Ascending aorta (tissue), 2 donors: ENCODE measurements around the gene PAPPA. TPM values are rescaled to one million over a fixed set of nuclear protein-coding genes. Genes with fewer than 3 reads are reported as not detected.

ENCODE experiments used
- DNase-seq, 2 donors: peaks; one replicate each; pipeline ENCODE4 v3.0.0-alpha.2; 2019; ENCODE audit warnings: low spot score in 2 of 2
- H3K27ac ChIP-seq, 2 donors: fragments of 200-600 bp; sonication (generic); one replicate each; pipeline ENCODE4 v1.5.1; 2016 to 2017; ENCODE audit warnings: mild to moderate bottlenecking in 1 of 2
- H3K27me3 ChIP-seq: fragments of 200-600 bp; sonication (generic); one replicate; pipeline ENCODE4 v1.5.1; 2017
- H3K36me3 ChIP-seq, 2 donors: fragments of 200-600 bp; sonication (generic); one replicate each; pipeline ENCODE4 v1.5.1; 2016
- H3K4me1 ChIP-seq, 2 donors: fragments of 200-600 bp; sonication (generic); one replicate each; pipeline ENCODE4 v1.5.1; 2016 to 2017; ENCODE audit warnings: mild to moderate bottlenecking in 1 of 2
- H3K4me3 ChIP-seq, 2 donors: fragments of 200-600 bp; sonication (generic); one replicate each; pipeline ENCODE4 v1.5.1; 2016 to 2017; ENCODE audit warnings: mild to moderate bottlenecking in 1 of 2
- H3K9me3 ChIP-seq, 2 donors: fragments of 200-600 bp; sonication (generic); one replicate each; pipeline ENCODE4 v1.5.1; 2016
- CTCF ChIP-seq, 3 experiments: fragments of 200-600 bp in 2 of 3; fragments of 450-650 bp in 1 of 3; sonication (generic) in 2 of 3; IDR thresholded peaks; one replicate each; pipeline ENCODE4 v1.5.1; 2016 to 2019; ENCODE audit warnings: antibody characterized with exemption in 3 of 3, mild to moderate bottlenecking in 1 of 3, moderate library complexity in 1 of 3
- intact Hi-C: fragments of 100-400 bp; cut with DNase I; formaldehyde crosslinking; loops from one replicate; pipeline ENCODE4 v1.15.1; 2023
- total RNA-seq: library from RNA; depleted of rRNA; stranded (reverse); fragments of >200 nt; gene quantifications from one replicate; pipeline ENCODE4 v1.1.0, GENCODE V29; 2016

The PAPPA gene
- total RNA-seq, 1 donor from 2014 or later: 6.0 TPM

- H3K36me3 ChIP-seq: no peaks in the 10 kb centered on the region
- no peak overlapping the region for H3K27ac ChIP-seq
- DNase-seq: no peak
- H3K4me3 ChIP-seq: no peak overlapping the region
- no peaks in the 10 kb centered on the region for H3K9me3 ChIP-seq
- intact Hi-C loops: no loop called here
- no peak for TF ChIP-seq CTCF (IDR thresholded peaks at IDR 0.05)
- no peaks in the 10 kb centered on the region for H3K27me3 ChIP-seq
- no peaks in the 10 kb centered on the region for H3K4me1 ChIP-seq
These were observed 30.4 kb upstream of the PAPPA start for GRCh38 chr9:116123171-116123570.

- H3K4me3 ChIP-seq: no peak overlapping the region
- no peaks in the 10 kb centered on the region for H3K36me3 ChIP-seq
- intact Hi-C loops: no loop called here
- H3K27me3 ChIP-seq: no peaks in the 10 kb centered on the region
- no peak for DNase-seq
- TF ChIP-seq CTCF (IDR thresholded peaks at IDR 0.05): no peak
- no peaks in the 10 kb centered on the region for H3K4me1 ChIP-seq
- H3K27ac ChIP-seq: no peak overlapping the region
- no peaks in the 10 kb centered on the region for H3K9me3 ChIP-seq
These were observed 29.0 kb upstream of the PAPPA start for GRCh38 chr9:116124472-116125040.

GRCh38 chr9:116133163-116133562 is 20.4 kb upstream of the PAPPA start:
- no peaks in the 10 kb centered on the region for H3K4me1 ChIP-seq
- H3K4me3 ChIP-seq: no peak overlapping the region
- no peaks in the 10 kb centered on the region for H3K27me3 ChIP-seq
- no peaks in the 10 kb centered on the region for H3K9me3 ChIP-seq
- no peak overlapping the region for H3K27ac ChIP-seq
- TF ChIP-seq CTCF (IDR thresholded peaks at IDR 0.05): no peak
- intact Hi-C loops: no loop called here
- H3K36me3 ChIP-seq: no peaks in the 10 kb centered on the region
- DNase-seq: no peak

GRCh38 chr9:116134975-116135374 is 18.6 kb upstream of the PAPPA start:
- H3K9me3 ChIP-seq: no peaks in the 10 kb centered on the region
- intact Hi-C loops: no loop called here
- H3K4me3 ChIP-seq: no peak overlapping the region
- DNase-seq: no peak
- H3K4me1 ChIP-seq: no peaks in the 10 kb centered on the region
- H3K36me3 ChIP-seq: no peaks in the 10 kb centered on the region
- no peak for TF ChIP-seq CTCF (IDR thresholded peaks at IDR 0.05)
- no peaks in the 10 kb centered on the region for H3K27me3 ChIP-seq
- H3K27ac ChIP-seq: no peak overlapping the region

- H3K27me3 ChIP-seq: no peaks in the 10 kb centered on the region
- H3K36me3 ChIP-seq: no peaks in the 10 kb centered on the region
- intact Hi-C loops: no loop called here
- no peak for DNase-seq
- H3K27ac ChIP-seq: no peak overlapping the region
- no peak for TF ChIP-seq CTCF (IDR thresholded peaks at IDR 0.05)
- no peaks in the 10 kb centered on the region for H3K4me1 ChIP-seq
- no peak overlapping the region for H3K4me3 ChIP-seq
- no peaks in the 10 kb centered on the region for H3K9me3 ChIP-seq
These were observed 16.6 kb upstream of the PAPPA start for GRCh38 chr9:116137010-116137409.

- intact Hi-C loops: no loop called here
- Histone ChIP-seq H3K27me3 (no peaks in the 10 kb centered on the region), H3K27ac (no peak overlapping the region), H3K9me3 (no peaks in the 10 kb centered on the region), H3K4me1 (no peaks in the 10 kb centered on the region), H3K36me3 (no peaks in the 10 kb centered on the region), H3K4me3 (no peak overlapping the region)
- no peak for TF ChIP-seq CTCF (IDR thresholded peaks at IDR 0.05)
- DNase-seq: no peak
These were observed 16.0 kb upstream of the PAPPA start for GRCh38 chr9:116137581-116137980.
